ENCODE measurements around the gene SETD5.

- TF ChIP-seq, protein P1, sequence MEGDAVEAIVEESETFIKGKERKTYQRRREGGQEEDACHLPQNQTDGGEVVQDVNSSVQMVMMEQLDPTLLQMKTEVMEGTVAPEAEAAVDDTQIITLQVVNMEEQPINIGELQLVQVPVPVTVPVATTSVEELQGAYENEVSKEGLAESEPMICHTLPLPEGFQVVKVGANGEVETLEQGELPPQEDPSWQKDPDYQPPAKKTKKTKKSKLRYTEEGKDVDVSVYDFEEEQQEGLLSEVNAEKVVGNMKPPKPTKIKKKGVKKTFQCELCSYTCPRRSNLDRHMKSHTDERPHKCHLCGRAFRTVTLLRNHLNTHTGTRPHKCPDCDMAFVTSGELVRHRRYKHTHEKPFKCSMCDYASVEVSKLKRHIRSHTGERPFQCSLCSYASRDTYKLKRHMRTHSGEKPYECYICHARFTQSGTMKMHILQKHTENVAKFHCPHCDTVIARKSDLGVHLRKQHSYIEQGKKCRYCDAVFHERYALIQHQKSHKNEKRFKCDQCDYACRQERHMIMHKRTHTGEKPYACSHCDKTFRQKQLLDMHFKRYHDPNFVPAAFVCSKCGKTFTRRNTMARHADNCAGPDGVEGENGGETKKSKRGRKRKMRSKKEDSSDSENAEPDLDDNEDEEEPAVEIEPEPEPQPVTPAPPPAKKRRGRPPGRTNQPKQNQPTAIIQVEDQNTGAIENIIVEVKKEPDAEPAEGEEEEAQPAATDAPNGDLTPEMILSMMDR (conservative IDR thresholded peaks at IDR 0.05; ENCODE audit: low read depth, low read length): no peak
- no peak for TF ChIP-seq EZH2 (IDR thresholded peaks at IDR 0.05; ENCODE audit: borderline replicate concordance, low read depth, low read length, poor library complexity, severe bottlenecking)
These were observed 99.5 kb downstream of the SETD5 start for GRCh38 chr3:9496893-9497292.

Measured in A673 (cell line).